Omental fat pad (tissue), 4 donors: ENCODE data around the gene CETN1. TPM values are rescaled to one million over a fixed set of nuclear protein-coding genes. Genes with fewer than 3 reads are reported as not detected.

Source experiments
- ATAC-seq: fragments of 150-250 bp; one replicate; pipeline ENCODE4 v1.9.1; 2016; ENCODE audit warnings: mild to moderate bottlenecking, moderate library complexity; ENCODE audit not compliant: low FRiP score
- DNase-seq: peaks from one replicate; pipeline ENCODE4 v3.0.0-alpha.2; 2019; ENCODE audit warnings: low spot score
- total RNA-seq, 4 donors: library from RNA; depleted of rRNA; stranded (reverse); fragments of >200 nt; gene quantifications; one replicate each; pipeline ENCODE4 v1.1.0, GENCODE V29; 2016
- TF ChIP-seq, protein P1 (sequence below), 3 donors: fragments of 450-650 bp; IDR thresholded peaks; one replicate each; pipeline ENCODE4 v1.5.1; 2016 to 2017; ENCODE audit warnings: antibody characterized with exemption in 3 of 3, mild to moderate bottlenecking in 3 of 3, moderate library complexity in 2 of 3

Gene CETN1
- total RNA-seq: not detected

DNA sequence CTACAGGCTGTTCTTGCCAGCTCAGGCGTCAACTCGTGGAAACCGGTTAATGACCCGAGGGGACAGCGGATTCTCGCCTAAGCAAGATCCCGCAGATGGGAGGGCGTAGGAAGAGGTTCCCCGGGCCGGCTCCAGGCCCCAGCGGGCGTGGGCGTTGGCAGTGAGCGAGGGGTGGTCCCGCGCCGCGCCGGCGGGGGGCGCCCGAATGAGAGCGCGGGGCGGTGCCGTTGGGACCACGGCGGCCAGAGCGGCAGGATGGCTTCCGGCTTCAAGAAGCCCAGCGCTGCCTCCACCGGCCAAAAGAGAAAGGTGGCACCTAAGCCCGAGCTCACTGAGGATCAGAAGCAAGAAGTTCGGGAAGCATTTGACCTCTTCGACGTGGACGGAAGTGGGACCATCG is at the start of gene CETN1:
Gene CETN1, plus strand, starts transcription at position 227 of the 400 bp plus-strand sequence. Its CDS starts 29 bp downstream, at position 256.
- TF ChIP-seq, protein P1, sequence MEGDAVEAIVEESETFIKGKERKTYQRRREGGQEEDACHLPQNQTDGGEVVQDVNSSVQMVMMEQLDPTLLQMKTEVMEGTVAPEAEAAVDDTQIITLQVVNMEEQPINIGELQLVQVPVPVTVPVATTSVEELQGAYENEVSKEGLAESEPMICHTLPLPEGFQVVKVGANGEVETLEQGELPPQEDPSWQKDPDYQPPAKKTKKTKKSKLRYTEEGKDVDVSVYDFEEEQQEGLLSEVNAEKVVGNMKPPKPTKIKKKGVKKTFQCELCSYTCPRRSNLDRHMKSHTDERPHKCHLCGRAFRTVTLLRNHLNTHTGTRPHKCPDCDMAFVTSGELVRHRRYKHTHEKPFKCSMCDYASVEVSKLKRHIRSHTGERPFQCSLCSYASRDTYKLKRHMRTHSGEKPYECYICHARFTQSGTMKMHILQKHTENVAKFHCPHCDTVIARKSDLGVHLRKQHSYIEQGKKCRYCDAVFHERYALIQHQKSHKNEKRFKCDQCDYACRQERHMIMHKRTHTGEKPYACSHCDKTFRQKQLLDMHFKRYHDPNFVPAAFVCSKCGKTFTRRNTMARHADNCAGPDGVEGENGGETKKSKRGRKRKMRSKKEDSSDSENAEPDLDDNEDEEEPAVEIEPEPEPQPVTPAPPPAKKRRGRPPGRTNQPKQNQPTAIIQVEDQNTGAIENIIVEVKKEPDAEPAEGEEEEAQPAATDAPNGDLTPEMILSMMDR (IDR thresholded peaks at IDR 0.05): no peak
- no peak for ATAC-seq
- no peak for DNase-seq

DNA sequence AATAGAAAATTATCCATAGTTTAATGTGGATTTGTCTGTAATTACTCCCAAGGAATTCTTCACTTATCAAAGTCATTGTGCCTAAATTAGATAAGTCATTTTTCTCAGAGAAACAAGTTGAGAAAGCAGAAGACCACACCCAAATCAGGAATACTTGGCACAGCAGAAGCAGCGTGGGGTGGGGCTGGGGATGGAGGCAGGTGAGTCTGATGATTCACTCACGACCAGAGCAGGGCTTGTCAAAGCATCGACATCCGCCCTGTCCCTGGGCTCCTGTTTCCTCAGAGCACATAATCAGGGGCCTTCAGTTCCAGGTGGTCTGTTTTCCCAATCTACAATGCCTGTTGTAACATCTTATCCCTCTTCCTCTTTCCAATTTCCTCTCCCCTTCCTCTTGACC is 48.2 kb upstream of the CETN1 start:
- TF ChIP-seq, protein P1 (IDR thresholded peaks at IDR 0.05): no peak
- DNase-seq (no peak), ATAC-seq (no peak)

DNA sequence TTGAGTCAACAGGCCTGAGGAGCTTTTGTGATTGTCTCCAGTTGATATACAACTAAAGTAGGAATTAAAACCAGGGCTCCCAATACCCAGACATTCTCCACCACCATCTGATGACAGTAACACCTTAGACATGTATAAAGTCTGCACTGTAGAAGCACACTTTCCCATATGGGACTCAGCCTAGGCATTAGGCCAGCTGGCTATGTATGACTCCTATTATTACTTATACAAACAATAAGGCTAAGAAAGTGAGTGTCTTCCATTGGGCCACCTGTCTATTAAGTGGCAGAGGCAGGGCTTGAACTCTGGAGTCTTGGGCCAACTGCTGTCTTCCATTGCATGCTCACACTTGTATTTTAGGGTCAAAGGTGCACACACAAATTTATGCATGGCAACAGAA is 47.5 kb upstream of the CETN1 start:
- no peak for DNase-seq
- no peak for ATAC-seq
- TF ChIP-seq, protein P1 (IDR thresholded peaks at IDR 0.05): no peak

DNA sequence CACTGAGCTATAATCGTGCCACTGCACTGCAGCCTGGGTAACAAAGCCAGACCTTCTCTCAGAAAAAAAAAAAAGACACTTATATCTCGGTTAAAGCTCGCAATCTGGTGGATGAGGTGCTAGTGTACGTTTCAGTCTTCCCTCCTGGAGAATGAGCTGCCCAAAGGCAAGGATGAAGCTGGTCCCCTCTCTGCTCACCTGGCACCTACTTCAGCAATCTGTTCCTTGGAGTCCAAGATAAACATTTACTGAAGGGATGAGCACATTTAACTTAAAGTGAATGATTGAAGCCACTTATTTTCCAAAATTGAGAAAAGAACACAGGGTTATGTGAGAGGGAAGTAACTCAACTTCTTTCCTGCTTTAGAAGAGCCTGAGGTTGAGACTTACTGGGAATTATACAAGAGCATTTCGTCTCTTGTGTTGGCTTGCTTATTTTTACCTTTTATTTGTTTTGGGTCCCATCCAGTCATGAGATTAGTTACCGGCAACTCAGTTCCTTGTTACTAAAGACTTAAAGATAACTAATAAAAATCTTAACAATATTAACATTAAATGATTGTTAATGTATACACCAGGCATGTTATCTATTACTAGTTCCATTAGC is 46.1 kb upstream of the CETN1 start:
- DNase-seq (no peak), ATAC-seq (no peak)
- TF ChIP-seq, protein P1 (IDR thresholded peaks at IDR 0.05): no peak

DNA sequence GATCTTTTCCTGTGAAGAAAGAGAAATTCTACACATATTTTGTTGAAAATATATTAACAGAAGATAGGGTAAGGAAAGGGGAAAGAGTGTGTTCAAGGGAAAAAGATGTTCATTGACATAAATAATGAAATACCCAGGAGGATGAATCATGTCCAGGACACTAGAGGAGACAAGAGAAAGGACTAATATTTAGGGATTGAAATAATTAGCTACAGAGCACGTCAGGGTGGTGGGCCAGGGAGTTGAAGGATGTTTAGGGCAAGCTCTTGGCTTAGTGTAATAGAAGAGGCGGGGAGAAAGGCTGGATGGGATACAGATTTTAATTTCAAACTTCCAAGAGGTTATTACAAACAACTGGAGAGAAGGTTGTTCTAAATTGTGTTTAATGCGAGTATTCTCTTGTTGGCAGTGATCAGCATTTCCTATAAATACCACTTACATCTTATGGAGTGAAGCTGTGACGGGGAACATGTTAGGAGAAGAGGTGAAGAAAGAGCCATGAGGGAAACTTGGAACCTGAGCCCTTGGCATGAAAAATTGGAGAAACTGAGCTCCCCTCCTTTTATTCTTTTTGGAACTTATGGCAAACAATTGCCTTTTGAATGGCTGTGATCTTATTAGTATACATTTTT is 36.6 kb upstream of the CETN1 start:
- DNase-seq (no peak), ATAC-seq (no peak)
- TF ChIP-seq, protein P1 (IDR thresholded peaks at IDR 0.05): no peak

DNA sequence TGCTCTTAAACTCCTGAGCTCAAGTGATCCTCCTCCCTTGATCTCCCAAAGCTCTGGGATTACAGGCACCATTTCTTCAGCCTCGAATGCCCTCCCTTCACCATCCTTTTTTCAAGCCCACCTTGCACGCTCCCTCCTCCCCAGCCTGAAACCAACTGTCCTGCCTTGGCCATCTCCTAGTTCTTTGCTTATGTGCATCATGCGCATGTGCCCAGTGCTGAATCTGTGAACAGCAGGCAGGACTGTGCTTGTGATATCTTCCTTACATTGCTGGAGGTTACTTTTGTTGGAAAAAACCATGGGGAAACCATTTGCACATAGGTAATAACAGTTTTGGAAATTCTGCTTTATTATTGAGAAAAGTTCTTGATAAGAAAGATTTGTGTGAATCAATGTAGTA is 30.2 kb upstream of the CETN1 start:
- TF ChIP-seq, protein P1 (IDR thresholded peaks at IDR 0.05): no peak
- ATAC-seq (no peak), DNase-seq (no peak)
